GM18867 (cell line): ENCODE data around the gene WWOX.

Experiments
- ATAC-seq: cut with Tn5 transposase; IDR thresholded peaks from one replicate; pipeline ENCODE4 v1.9.1; 2021; ENCODE audit warnings: mild to moderate bottlenecking, moderate library complexity; ENCODE audit not compliant: unreplicated experiment

Gene WWOX

DNA sequence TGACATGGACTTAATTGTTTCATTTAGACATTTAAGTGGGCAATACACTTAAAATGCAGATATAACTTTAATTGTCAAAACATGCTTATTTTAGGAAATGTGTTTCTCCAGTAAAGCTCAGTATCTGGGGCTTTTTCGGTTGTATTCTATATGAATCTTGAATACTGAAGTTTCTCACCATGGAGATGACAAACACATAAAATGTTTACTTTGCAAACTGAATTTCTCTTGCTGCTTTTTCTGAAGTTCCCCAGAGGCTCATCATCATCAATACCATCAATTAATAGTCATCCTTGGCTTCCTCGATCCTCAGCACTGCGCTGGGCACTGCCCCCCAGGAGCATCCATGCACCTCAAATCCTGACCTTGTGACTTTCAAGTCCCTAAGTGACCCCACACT is 227.3 kb downstream of the WWOX start:
- ATAC-seq, result no peak

DNA sequence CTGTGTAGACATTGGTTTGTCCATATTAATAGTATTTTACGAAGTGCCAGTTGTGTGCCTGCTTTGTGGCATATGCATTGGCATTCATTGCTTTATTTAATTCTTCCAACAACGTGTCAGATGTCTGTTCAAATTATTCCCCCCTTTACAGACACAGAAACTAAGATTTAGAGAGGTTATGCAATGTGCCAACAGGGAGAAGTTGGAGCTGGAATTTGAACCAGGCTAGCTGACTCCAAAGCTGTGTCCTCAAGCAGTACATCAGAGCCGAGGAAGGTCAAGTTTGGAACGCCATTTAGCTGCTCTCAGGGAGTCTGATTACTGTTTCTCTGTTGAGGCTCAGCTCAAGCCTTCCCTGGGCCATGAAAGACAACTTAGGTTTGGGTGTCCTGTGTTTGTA is 232.3 kb downstream of the WWOX start:
- no peak for ATAC-seq

DNA sequence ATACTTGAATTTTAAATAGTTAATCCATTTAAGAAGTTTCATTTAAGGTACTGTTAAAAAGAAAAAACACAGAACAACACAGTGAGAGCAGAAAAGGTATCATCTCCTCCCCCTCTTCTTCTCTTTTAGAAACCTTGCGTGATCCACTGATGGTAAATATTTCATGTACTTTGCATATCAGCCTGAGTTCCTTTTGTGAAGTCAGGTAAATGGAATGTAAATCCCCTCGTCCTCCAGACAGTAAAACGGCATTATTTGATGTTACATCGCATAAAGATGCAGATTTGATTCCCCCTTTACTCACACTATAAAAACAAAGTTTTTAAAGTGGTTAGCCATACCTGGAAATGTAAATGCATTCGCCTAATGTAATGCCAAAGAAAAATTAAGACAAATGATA is 234.4 kb downstream of the WWOX start:
- no peak for ATAC-seq

DNA sequence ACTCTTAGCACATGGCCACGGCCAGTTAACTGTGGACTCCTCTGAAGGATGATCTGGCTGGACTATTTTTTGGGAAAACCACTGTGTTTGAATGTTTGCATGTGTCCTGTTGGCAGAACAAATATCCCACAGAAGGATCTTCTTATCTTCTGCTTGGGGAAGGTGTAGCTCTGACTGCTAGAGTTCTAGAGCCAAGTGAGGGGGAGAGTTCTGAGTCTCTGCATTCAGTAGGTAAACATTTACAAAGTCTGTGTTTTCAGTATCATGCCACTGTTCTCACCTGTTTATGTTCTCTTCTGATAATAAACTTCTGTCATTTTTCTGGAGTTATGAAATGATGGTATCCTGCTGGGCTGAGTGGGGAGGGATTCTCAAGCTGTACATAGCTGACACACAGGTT is 241.1 kb downstream of the WWOX start:
- no peak for ATAC-seq

DNA sequence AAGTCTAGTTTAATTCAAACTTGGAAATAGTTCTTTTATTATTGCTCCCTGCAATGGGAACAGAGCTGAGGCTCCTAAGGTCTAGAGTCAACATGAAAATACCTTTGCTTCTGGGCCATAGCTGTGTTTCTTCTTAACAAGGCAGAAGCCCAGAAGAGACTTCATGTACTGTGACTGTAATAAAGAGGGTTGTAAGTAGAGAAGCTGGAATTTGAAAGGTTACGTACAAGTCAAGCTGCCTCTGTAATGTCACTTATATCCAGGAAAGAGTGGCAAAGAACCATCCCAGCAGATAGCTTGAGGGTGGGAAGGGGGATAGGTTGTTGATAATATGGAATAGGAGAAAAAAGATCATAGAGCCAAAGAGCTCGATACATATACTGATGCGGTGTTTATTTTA is 248.6 kb downstream of the WWOX start:
- no peak for ATAC-seq

DNA sequence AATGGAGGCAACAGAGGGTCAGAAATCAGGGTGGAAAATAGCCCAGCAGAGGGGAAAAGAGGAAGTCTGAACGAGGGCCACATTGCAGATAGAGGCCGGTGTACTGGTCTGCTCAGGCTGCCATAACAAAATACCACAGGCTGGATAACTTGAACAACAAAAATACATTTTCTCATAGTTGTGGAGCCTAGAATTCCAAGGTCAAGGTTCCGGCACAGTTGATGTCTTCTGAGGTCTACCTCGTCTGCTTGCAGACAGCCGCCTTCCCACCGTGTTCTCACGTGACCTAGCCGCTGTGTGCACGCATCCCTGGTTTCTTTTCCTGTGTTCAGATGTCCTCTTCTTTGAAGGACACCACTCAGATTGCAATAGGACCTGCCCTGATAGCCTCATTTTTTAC is 249.4 kb downstream of the WWOX start:
- no peak for ATAC-seq

DNA sequence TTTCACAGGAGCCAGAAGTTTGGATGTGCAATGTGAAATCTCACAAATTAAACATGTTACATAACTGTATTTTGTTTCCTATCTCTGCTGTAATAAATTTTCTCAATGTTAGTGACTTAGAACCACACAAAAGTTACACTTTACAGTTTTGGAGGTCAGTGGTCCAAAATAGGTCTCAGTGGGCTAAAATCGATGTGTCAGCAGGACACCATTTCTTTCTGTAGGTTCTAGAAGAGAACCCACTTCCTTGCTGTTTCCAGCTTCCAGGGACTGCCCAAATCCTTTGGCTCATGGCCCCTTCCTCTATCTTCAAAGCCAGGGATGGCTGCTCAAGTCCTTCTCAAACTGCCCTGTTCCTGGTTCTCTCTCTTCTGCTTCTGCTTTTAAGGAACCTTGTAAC is 252.7 kb downstream of the WWOX start:
- ATAC-seq, result no peak

DNA sequence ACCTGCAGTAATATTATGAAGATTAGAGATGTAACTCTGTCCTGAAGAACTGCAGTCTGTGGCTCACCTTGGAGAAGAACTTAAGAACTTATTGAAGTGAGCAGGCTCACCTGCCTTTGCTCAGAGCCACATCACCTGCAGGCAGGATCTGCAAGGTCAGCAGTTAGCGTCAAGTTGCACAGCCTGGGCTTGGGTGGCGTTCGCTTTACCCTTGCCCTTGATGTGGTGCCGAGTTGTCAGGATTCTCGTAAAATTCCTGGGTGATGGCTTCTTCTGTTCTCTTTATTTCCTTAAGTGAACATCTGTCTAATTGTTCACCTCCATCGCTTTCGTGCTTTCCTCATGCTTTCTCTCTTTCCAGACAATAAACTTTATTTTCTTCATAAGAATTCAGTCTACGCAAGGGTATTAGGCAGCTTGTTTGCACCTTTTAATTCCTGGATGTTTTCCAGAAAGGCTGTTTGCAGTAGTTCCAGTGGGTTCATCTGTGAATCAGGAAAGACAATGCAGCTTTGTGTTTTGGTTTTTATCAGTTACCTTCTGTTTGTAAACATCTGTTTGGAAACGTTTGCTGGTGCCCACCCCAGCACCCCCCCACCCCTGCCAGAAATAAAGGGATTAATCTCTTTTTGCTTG is 254.3 kb downstream of the WWOX start:
- no peak for ATAC-seq

DNA sequence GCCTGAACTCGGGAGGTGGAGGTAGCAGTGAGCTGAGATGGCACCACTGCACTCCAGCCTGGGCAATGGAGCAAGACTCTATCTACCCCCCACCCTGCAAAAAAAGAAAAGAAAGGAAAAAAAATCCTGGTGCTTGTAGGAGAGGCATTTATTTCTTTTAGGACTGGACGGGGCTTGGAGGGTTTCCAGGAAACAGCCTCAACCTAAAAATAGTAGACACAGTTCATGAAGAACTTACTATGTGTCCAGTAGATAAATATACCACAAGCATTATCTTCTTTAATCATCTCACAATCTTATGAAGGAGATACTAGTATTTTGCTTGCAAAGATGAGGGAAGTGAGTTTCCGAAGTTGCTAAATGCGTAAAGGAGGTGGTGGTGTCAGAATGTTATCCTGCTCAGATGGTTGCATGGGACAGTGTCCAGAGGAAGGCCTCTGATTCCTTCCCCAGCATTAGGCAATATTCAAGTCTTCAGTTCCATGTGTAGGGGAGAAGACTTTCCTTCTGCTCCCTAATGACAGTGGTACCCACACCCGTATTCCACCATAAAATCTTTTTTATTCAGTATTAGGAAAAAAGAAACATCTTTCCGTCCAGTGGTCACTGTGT is 263.2 kb downstream of the WWOX start:
- no peak for ATAC-seq

DNA sequence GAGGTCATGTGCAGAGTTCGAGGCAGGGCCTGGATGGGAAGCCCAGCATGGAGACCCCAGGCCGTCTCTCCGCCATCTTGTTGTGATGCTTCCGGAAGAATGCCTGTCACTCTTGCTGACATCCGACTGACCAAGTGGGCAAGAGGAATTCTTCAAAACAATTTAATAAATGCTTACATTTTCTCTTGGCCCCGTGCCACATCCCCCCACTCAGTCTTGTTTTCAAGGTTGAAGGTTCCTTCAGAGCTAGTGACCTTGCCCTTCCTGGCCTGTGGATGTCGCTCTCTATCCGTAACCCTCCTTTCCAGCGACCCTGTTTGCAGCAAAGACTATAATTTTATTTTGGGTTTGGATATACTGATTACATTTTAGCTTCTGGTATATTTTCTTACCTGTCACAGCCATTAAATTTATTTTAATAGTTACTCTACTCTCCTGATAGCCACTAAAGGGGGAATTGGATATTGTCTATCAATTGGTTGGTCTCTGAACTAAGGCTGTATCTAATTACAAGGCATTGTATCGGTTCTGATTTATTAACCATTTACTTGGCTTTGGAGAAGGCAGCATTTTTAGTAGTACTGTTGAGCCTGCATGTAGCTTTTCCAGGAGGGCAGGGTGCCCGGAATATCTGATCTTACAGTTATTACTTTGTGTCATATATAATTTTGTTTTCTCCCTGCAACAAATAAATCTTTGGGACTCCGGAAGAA is 264.5 kb downstream of the WWOX start:
- no peak for ATAC-seq

DNA sequence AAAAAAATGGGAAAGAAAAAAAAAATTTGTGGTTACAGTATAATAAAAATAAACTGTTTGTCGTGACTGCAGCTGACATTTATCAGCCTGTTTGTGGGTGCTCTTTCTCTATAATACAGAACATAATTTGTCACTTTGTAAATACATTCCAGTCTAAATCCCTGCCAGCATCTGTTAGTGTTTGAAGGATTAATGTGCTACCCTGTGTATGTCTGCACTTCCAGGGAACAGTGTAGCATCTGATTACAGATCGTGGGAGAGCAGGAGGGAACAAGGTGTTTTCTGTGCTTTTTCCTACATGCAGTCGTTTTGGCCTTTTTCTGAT is 265.1 kb downstream of the WWOX start:
- ATAC-seq, result no peak

DNA sequence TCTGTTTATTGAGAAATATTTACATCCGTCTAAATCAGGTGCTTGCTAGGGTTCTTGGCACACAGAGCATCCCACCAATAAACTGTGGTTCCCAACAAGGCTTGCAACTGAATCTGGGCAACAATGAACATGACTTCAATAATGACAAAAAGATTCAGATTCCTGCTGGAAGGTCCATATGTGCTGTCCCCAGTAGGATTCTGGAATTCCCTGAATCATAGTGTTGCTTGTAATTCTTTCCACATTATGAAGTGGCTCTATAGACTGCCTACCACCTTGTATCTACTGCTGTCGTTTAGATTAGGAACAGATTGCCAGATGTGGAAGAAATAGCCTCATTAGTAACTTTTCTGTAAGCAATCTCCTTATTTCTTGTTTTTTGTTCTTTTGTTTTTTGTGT is 265.9 kb downstream of the WWOX start:
- ATAC-seq, result no peak

DNA sequence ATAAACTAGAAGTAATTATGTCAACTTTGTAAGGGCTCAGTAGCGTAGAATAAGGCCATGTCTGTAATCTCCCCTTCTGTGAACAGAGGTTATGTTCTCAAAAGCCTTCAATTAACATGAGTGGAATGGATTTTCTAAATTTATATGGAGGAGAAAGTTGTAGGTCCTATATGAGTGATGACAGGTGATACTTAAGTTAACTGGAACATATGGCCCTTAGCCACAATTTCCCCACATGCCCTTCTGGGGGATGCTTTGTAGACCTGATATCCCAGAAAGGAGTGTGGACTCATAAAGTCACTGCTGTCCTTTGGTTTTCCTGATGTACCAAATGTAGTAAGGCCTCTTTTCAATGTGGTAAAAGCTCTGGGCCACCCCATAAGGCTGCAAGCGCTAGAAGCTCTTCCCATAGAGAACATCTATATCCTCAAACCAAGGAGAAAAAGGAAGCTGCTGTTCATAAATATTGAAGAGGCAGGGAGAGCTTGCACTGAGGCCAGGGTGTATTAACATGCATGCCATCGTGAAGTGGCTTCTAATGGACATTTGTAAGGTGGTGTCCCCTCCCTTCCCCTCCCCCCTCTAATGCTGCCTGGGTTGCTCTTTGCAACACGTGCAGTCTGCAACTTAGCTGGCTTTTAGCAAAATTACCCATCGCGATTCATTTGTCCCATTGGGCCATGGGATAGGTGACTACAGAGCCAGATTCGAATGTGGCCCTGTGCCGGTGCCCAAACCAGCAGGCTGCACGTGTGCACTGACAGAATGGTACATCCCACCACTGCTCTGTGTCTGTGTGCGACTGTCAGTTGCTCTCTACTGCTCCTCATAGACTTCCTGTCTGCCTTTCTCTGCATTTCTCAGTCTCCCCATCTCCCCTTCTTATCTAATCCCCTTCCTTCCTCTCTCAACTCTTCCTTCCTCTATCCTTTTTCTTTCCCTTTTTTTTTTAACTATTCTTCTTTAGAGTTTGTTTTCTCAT is 269.0 kb downstream of the WWOX start:
- no peak for ATAC-seq

DNA sequence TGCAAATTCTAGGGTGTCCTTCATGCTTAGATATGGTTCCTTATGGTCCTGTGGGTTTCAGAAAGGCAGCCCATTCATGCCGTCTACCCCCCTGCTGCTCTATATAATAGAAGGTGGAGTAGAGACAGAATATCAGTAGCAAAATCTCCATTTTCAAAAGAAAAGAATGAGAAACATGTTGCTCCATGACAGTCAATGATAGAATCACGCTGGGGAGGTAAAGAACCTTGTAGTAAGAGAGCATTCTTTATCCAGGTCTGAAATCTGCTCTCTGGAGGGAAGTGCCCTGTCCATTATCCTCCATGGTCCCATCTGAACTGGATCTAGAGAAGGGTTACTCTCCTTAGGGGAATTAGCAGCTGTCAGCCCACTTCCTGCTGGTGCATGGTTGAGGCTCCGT is 272.8 kb downstream of the WWOX start:
- ATAC-seq, result no peak

DNA sequence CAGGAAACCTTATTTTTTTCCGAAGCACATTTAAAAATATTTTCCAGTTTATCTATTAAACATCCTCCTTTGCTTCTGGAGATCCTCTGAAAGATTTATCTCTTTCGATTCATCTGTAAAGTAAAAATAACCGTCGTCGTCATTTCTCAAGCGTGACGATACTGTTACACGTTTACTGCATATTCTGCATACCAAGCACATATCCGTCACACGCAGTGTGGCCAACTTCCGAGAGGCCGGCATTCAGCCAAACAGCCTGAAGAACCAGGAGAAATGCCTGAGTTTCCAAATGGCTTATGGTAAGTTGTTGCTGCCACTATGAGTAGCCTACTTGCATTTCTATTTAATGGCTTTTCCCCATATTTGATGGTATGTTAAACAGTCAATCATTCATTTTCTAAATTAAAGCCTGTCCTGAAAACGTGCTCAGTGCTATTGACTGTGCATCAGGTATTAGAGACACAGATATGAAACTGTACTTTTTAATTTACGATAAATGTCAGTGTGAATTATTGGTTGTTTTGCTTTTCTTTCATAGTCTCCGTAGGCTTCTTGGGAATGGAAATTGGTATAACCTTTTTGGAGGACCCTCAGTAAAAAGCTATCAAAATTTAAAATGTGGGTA is 275.7 kb downstream of the WWOX start:
- no peak for ATAC-seq

DNA sequence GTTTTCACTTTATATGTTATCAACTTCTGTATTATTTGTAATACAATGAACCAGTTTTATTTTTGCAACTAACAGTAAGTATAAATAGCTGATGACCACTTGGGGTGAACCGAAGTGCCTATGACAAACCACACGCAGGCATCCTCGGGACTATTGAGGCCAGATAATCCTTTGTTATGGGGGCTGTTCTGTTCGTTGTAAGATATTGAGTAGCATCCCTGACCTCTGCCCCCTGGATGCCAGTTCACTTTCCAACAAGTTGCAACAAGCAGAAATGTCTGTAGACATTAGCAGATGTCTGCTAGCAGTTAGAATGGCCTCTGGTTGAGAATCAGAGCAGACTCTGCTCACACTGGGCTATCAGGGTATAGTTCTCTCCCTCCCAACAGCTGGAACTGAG is 277.0 kb downstream of the WWOX start:
- ATAC-seq, result no peak

DNA sequence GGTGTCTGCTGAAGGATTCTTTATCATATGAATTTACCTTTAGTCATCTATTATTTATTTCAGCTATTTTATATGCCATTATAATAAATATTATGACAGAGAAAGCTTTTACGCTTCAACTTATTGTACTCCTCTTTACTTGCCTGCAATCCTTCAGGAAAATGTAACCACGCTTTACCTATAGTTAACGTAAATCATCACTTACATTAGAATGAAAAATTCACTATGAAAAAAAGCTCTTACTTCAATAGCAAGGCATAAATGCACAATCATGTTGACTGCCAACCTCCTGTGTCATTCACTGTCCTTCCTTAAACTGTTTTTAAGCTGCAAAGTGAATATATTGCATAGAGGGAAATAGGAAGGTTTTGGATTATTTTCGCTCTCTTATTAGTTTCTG is 277.9 kb downstream of the WWOX start:
- ATAC-seq, result no peak

DNA sequence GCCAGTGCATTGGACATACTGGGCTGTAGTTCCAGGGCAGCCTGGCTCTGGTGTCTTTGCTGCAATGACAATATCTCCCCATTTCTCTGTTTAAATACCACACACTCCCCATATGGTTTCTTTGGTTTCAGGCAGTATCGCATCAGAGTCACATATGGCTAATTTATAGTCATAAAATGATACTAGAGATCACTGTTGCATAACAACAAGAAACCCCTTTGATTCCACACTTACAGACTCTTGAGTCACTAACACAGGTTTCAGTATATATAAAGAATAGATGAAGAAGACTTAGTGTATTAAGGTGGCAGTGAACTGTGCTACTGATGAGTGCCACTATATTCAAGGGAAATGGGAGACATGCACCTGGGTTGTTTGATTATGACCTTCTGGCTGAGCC is 281.6 kb downstream of the WWOX start:
- no peak for ATAC-seq

DNA sequence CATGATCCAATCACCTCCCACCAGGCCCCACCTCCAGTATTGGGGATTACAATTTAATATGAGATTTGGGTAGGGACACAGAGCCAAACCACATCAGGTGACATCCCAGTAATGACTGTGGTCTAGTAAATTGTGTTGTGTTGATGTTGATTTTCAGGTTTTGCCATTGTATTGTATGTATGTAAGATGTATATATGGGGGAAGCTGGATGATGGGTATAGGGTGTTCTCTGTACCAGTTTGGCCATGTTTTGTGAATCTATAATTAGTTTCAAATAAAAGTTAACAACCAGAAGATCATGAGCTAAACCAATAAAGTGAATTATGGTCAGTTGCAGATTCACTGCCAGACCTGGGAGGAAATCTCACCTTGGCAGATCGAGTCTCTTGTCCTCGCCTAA is 283.7 kb downstream of the WWOX start:
- ATAC-seq, result no peak

DNA sequence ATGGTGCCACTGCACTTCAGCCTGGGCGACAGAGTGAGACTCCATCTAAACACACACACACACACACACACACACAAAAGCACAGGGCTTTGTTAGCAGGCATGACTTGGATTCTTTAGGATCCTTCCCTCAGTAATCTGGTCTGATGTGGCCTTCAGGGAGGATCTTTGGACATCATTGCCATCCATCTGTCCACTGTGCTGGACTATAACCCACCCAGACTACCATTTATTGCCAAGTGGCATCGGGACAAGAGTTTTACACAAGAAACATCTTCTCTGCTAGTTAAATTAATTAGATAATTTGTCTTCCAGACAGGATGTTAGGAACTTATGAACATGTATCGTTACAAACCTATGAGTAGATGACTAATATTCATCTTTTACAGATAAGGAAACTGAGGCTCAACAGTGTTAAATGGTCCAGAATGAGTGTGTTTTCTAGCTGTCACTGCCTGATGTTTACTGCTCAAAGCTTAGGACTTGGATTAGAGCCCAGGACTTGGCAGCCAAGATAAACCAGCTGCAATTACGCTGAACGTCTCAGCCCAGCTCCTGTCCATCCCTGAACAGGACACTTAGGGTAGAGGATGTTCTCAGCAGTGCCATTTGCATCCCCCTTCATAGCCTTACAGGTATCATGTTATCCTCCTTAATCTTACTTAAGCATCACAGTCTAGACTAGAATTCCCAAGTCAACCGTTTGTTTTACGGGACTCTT is 285.8 kb downstream of the WWOX start:
- no peak for ATAC-seq
